Progenitor cell of endocrine pancreas (in vitro differentiated cells): ENCODE measurements around the gene ACY1. TPM values are rescaled to one million over a fixed set of nuclear protein-coding genes. Genes with fewer than 3 reads are reported as not detected.

Experiments used
- DNase-seq: peaks from one replicate; pipeline ENCODE4 v3.0.0; 2021; ENCODE audit warnings: low spot score; ENCODE audit not compliant: unreplicated experiment
- H3K27ac Mint-ChIP-seq: 2 replicates; pipeline ENCODE4 v1.8.0; 2021; ENCODE audit warnings: mild to moderate bottlenecking, moderate library complexity, mixed read lengths
- H3K27me3 Mint-ChIP-seq: 2 replicates; pipeline ENCODE4 v1.8.0; 2021; ENCODE audit warnings: mixed read lengths
- H3K36me3 Mint-ChIP-seq: 2 replicates; pipeline ENCODE4 v1.8.0; 2022; ENCODE audit warnings: mixed read lengths; ENCODE audit not compliant: insufficient read depth
- H3K4me1 Mint-ChIP-seq: 2 replicates; pipeline ENCODE4 v1.8.0; 2021; ENCODE audit warnings: low read depth, mixed read lengths
- H3K4me3 Mint-ChIP-seq: 2 replicates; pipeline ENCODE4 v1.8.0; 2021; ENCODE audit warnings: low read depth, mild to moderate bottlenecking, moderate library complexity, mixed read lengths
- H3K9me3 Mint-ChIP-seq: 2 replicates; pipeline ENCODE4 v1.8.0; 2021; ENCODE audit warnings: low read depth, mixed read lengths
- total RNA-seq: library from RNA; stranded (reverse); gene quantifications from 2 replicates; pipeline ENCODE4 v1.2.1, GENCODE V29; 2021
- TF ChIP-seq, protein P1 (sequence below): fragments of 200-600 bp; sonication (generic); IDR thresholded peaks from one replicate; pipeline ENCODE4 v1.5.0; 2021; ENCODE audit warnings: antibody characterized with exemption, mild to moderate bottlenecking; ENCODE audit not compliant: unreplicated experiment

ACY1 gene
- total RNA-seq, 1 donor from 2014 or later = 38.0 TPM

DNA sequence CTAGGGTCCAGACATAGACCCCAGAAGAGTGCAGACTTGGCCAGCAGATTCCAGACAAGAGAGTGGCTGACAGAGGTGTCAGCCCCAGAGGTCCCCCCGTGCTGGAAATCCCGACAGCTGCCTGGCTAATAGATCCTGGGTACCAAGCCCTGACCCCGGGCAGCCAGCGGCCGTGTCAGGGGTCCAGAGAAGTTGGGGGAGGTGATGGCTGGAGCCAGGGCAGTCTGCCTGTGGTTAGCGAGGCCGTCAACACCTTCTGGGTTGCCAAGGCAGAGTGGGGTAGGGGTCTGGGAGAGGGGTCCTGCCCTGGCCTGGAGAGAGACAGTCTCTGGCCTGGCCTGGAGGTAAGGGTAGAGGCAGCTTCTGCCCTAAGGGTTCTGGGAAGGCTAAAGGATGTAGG, 37.5 kb downstream of the ACY1 start:
- DNase-seq = no peak
- TF ChIP-seq, protein P1, sequence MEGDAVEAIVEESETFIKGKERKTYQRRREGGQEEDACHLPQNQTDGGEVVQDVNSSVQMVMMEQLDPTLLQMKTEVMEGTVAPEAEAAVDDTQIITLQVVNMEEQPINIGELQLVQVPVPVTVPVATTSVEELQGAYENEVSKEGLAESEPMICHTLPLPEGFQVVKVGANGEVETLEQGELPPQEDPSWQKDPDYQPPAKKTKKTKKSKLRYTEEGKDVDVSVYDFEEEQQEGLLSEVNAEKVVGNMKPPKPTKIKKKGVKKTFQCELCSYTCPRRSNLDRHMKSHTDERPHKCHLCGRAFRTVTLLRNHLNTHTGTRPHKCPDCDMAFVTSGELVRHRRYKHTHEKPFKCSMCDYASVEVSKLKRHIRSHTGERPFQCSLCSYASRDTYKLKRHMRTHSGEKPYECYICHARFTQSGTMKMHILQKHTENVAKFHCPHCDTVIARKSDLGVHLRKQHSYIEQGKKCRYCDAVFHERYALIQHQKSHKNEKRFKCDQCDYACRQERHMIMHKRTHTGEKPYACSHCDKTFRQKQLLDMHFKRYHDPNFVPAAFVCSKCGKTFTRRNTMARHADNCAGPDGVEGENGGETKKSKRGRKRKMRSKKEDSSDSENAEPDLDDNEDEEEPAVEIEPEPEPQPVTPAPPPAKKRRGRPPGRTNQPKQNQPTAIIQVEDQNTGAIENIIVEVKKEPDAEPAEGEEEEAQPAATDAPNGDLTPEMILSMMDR = no peak
- Mint-ChIP-seq H3K27me3 (peaks cover 4% of the 10 kb centered on the region), H3K36me3 (no peaks in the 10 kb centered on the region), H3K4me1 (no peaks in the 10 kb centered on the region), H3K4me3 (no peak overlapping the region), H3K9me3 (no peaks in the 10 kb centered on the region), H3K27ac (no peak overlapping the region)

DNA sequence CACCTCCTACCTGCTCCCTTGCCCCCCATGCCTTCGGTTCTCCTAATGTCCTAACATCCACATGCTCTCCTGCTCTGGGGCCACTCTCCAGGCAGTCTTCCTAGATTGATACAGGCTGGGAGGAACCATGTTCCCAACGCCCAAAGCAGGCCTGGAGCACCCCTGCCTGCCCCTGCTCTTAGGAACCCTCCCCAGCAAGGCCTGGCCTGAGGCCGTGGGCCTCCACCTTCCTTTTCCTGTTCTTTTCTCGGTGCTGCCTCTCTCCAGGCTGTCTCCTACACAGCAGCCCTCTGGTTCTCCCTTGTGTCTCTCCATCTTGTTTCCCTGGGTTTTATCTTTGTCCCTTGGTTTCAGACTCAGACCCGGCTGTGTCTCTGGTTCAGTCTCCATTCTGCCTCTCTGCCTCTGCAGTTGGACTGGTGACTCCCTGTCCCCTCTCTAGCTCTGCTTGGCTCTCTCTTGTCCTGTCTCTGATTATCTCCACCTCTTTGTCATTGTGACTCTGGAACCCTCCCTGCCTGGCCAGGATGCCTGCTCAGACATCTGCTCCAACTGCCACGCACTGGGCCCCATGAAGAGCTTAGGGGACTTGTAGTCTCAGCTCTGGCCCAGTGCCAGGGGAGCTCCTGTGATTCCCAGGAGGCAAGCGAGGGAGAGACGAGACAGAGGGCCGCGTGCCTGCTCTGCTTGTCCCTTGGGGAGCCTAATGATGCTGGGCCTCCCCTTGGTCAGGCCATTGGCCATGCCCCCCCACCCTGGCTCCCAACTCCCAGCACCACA, 38.3 kb downstream of the ACY1 start:
- no peak overlapping the region for H3K4me3 Mint-ChIP-seq
- no peak overlapping the region for H3K27ac Mint-ChIP-seq
- H3K4me1 Mint-ChIP-seq = no peaks in the 10 kb centered on the region
- DNase-seq = no peak
- peaks cover 9% of the 10 kb centered on the region for H3K27me3 Mint-ChIP-seq
- H3K36me3 Mint-ChIP-seq = no peaks in the 10 kb centered on the region
- TF ChIP-seq, protein P1 = no peak
- H3K9me3 Mint-ChIP-seq = no peaks in the 10 kb centered on the region

DNA sequence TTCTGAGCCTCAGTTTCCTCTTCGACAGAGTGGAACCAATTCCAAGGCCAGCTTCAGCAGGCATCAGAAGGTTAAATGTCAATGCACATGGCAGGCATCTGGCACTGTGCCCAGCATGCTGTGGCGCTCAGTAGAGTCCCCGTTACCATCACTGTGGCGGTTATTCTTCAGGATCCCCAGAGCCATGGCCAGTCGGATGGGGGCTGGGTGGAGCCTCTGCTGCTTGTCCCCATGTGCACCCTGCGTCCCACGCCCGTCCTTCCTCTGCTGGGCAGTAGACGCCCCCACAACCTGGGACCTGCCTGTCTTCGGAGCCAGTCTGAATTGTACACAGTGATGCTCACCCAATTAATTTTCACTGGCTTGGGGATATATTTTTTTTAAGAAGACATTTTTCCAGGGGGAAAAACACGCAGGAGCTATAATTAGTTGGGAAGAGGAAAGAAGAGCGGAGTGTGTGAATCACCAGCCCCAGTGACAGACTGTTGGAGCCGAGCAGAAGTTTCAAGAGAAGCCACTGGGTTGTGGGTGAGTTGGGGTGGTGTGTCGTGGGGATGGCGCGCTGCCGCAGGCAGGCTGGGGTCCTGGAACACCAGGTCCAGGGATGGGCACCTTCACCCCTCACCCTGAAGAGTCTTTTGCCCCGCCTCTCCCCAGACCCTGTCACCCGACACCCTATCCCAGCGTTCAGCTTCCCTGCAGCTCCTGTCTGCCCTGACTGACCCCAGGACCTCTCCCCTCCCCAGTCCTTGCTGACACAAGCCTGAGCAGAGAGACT, 39.2 kb downstream of the ACY1 start:
- Mint-ChIP-seq H3K27me3 (peaks cover 9% of the 10 kb centered on the region), H3K9me3 (no peaks in the 10 kb centered on the region), H3K4me1 (no peaks in the 10 kb centered on the region), H3K27ac (no peak overlapping the region), H3K36me3 (no peaks in the 10 kb centered on the region), H3K4me3 (no peak overlapping the region)
- TF ChIP-seq, protein P1 = no peak
- DNase-seq = no peak

DNA sequence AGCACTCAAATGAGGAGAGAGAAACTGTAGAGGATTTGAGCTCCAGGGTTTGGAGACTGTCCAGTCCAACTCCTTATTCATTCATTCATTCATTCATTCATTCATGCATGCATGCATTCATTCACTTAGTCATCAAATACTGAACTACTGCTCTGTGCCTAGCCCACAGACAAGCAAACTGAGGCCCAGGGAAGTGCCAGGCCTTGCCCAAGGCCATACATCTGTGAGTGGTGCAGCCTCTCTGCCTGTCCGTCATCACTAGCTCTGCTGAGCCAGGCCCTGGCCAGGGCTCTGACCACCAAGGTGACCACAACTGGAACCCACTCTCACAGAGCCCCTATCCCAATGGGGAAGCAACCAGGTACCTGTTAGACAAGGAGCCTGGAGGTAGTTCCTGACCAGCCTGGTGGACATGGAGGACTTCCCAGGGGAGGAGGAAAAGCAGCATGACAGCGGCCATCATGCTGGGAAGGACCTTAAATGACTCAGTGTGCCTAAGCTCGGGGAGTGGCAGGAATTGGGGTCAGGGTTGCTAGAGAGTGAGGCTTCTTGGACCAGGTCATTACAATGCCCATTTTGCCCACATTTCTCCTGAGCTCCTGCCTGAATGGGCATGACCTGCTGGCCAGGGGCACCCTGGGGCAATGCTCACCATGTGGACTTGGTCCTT, 39.9 kb downstream of the ACY1 start:
- Mint-ChIP-seq H3K4me3 (no peak overlapping the region), H3K27ac (no peak overlapping the region), H3K36me3 (no peaks in the 10 kb centered on the region), H3K4me1 (no peaks in the 10 kb centered on the region), H3K9me3 (no peaks in the 10 kb centered on the region), H3K27me3 (peaks cover 9% of the 10 kb centered on the region)
- no peak for DNase-seq
- TF ChIP-seq, protein P1 = no peak
